Activated B cell treated with CpG ODN at 0.5 μM for 24 hours (primary cell): Measurements from ENCODE around the gene PRPS1. TPM values are rescaled to one million over a fixed set of nuclear protein-coding genes. Genes with fewer than 3 reads are reported as not detected.

ENCODE experiments used
- ATAC-seq: fragments of 200-7000 bp; cut with Tn5 transposase; one replicate; pipeline ENCODE4 v1.10.0; 2021; ENCODE audit warnings: low read depth, mild to moderate bottlenecking, moderate library complexity
- CTCF ChIA-PET: fragments of 350-600 bp; sonication (Branson Sonifier 250); formaldehyde crosslinking; loops from one replicate; lab custom pipeline; 2021; ENCODE audit warnings: antibody characterized with exemption; lab: Charles Lee
- POLR2A ChIA-PET: fragments of 350-600 bp; sonication (Branson Sonifier 250); formaldehyde crosslinking; loops from one replicate; lab custom pipeline; 2021; ENCODE audit warnings: antibody characterized with exemption; lab: Charles Lee
- DNase-seq: peaks from one replicate; pipeline ENCODE4 v3.0.0; 2022
- H3K27ac Mint-ChIP-seq: one replicate; pipeline ENCODE4 v1.8.0; 2020; ENCODE audit warnings: mixed read lengths
- H3K27me3 Mint-ChIP-seq: one replicate; pipeline ENCODE4 v1.8.0; 2021; ENCODE audit warnings: mixed read lengths
- H3K36me3 Mint-ChIP-seq: one replicate; pipeline ENCODE4 v1.8.0; 2021; ENCODE audit warnings: low read depth, mixed read lengths
- H3K4me1 Mint-ChIP-seq: one replicate; pipeline ENCODE4 v1.8.0; 2021; ENCODE audit warnings: mixed read lengths
- H3K4me3 Mint-ChIP-seq: one replicate; pipeline ENCODE4 v1.8.0; 2020; ENCODE audit warnings: mild to moderate bottlenecking, mixed read lengths
- H3K9me3 Mint-ChIP-seq: one replicate; pipeline ENCODE4 v1.8.0; 2020; ENCODE audit warnings: mixed read lengths
- CTCF ChIP-seq: fragments of 200-600 bp; IDR thresholded peaks from one replicate; pipeline ENCODE4 v1.8.0; 2022; ENCODE audit warnings: antibody characterized with exemption, mild to moderate bottlenecking
- intact Hi-C: fragments of 100-400 bp; cut with micrococcal nuclease; formaldehyde crosslinking; loops from one replicate; pipeline ENCODE4 v1.15.1; 2024
- total RNA-seq: library from RNA; stranded (reverse); gene quantifications from 2 replicates; pipeline ENCODE4 v1.2.3, GENCODE V29; 2022

The PRPS1 gene
- total RNA-seq, 1 donor from 2014 or later, result 49.7 TPM

GRCh38 chrX:107646735-107647134 is 18.4 kb downstream of the PRPS1 start:
- intact Hi-C loops, result no loop called here
- no peak overlapping the region for H3K4me3 Mint-ChIP-seq
- ChIA-PET CTCF (interaction anchor here (1.2 kb wide), 1 partner anchor 131 kb away, joined by 4 read pairs; the partner anchor contains the start of gene NCBP2L), POLR2A (interaction anchor here (1.0 kb wide), 1 partner anchor 19 kb away, joined by 4 read pairs; the partner anchor contains the start of gene PRPS1)
- no peaks in the 10 kb centered on the region for H3K9me3 Mint-ChIP-seq
- no peak overlapping the region for H3K27ac Mint-ChIP-seq
- H3K36me3 Mint-ChIP-seq, result peaks cover 59% of the 10 kb centered on the region
- ATAC-seq (no peak), DNase-seq (no peak)
- no peaks in the 10 kb centered on the region for H3K27me3 Mint-ChIP-seq
- TF ChIP-seq CTCF, result no peak
- no peaks in the 10 kb centered on the region for H3K4me1 Mint-ChIP-seq

- Mint-ChIP-seq H3K4me3 (no peak overlapping the region), H3K27ac (no peak overlapping the region), H3K9me3 (no peaks in the 10 kb centered on the region), H3K36me3 (peaks cover 45% of the 10 kb centered on the region), H3K4me1 (no peaks in the 10 kb centered on the region), H3K27me3 (no peaks in the 10 kb centered on the region)
- ChIA-PET POLR2A (no interaction called here), CTCF (no interaction called here)
- DNase-seq, result no peak
- no peak for ATAC-seq
- no peak for TF ChIP-seq CTCF
- intact Hi-C loops, result no loop called here
Measured at GRCh38 chrX:107648332-107648731, 20.0 kb downstream of the PRPS1 start.

- H3K4me1 Mint-ChIP-seq, result peaks cover 10% of the 10 kb centered on the region
Measured at GRCh38 chrX:107654566-107654871, 26.2 kb downstream of the PRPS1 start.

GRCh38 chrX:107654872-107655761 is 26.8 kb downstream of the PRPS1 start:
- CTCF ChIA-PET, result interaction anchor here (0.7 to 10.7 kb wide), 9 partner anchors 12 to 656 kb away, joined by 3 to 146 read pairs (median 3); partner anchors contain the start of genes NCBP2L, PRPS1 and TSC22D3
- no peak overlapping the region for H3K4me3 Mint-ChIP-seq
- no peak overlapping the region for H3K27ac Mint-ChIP-seq

More at GRCh38 chrX:107654566-107654871, 26.2 kb downstream of the PRPS1 start:
- no peak for ATAC-seq
- POLR2A ChIA-PET, result no interaction called here
- TF ChIP-seq CTCF, result no peak
- CTCF ChIA-PET, result interaction anchor here (0.7 to 10.7 kb wide), 8 partner anchors 12 to 655 kb away, joined by 3 to 146 read pairs (median 3); partner anchors contain the start of genes NCBP2L, PRPS1 and TSC22D3
- intact Hi-C loops, result loop anchor here (2.0 to 10.0 kb wide), 2 partner anchors 26 to 660 kb away; partner anchors contain the start of gene PRPS1
- peaks cover 12% of the 10 kb centered on the region for H3K36me3 Mint-ChIP-seq
- no peak overlapping the region for H3K4me3 Mint-ChIP-seq
- no peak overlapping the region for H3K27ac Mint-ChIP-seq
- DNase-seq, result no peak
- H3K27me3 Mint-ChIP-seq, result no peaks in the 10 kb centered on the region
- no peaks in the 10 kb centered on the region for H3K9me3 Mint-ChIP-seq

More at GRCh38 chrX:107654872-107655761, 26.8 kb downstream of the PRPS1 start:
- H3K4me1 Mint-ChIP-seq, result peaks cover 10% of the 10 kb centered on the region
- no peak for TF ChIP-seq CTCF
- POLR2A ChIA-PET, result no interaction called here
- H3K27me3 Mint-ChIP-seq, result no peaks in the 10 kb centered on the region
- peaks cover 7% of the 10 kb centered on the region for H3K36me3 Mint-ChIP-seq
- H3K9me3 Mint-ChIP-seq, result no peaks in the 10 kb centered on the region
- DNase-seq (peak; percentile 40), ATAC-seq (peak; percentile 86)
- intact Hi-C loops, result loop anchor here (1.0 to 10.0 kb wide), 4 partner anchors 26 to 758 kb away; partner anchors contain the start of genes NCBP2L and PRPS1
